Left forelimb (tissue), 1 donor: ENCODE measurements around the gene ZDHHC14.
"Not testable (repeated sequence)": the region's sequence is repeated elsewhere in the genome, so short reads cannot be mapped to it uniquely, and the experiment has no call there.

Source experiments
- DNase-seq: peaks from one replicate; pipeline ENCODE4 v3.0.0-alpha.2; 2018; ENCODE audit warnings: low spot score

ZDHHC14 gene

DNA sequence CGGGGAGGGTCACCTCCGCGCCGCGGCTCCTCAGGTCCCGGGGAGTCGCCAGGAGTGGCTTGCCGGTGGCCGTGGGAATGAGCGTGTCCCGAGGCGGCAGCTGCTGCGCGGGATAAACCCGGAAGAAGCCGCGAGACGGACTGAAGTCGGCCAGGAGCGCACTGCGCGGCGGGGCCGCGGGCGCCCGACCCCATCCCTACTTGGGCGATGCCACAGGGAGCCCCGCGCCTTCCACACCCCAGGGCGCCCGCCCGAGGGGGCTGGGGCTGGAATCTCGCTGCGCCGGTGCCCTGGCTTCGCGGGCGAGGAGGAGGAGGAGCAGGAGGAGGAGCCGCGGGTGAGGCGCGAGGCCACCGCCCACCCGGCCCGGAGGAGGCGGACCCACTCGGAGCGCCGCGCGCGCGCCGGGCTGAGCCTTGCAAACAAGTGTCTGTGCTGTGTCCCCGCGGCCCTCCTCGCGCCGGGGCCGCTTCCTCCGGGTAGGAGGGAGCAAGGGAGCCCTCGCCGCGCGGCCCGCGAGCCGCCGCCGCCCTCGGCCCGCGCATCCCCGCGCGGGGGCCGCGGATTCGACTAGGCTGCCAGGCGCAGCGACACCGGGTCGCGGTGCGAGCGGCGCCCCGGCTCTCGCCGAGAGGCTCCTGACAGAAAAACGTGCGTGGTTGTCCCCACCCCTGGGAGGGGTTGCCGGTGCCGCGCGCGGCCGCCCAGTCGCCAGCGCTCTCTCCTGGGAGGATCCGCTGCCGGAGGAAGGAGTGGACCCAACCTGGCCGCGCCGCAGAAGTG lies at the start of gene ZDHHC14:
ZDHHC14 (plus strand) TSS at position 412 of the 783 bp plus-strand sequence.
- peak; percentile 95 for DNase-seq

DNA sequence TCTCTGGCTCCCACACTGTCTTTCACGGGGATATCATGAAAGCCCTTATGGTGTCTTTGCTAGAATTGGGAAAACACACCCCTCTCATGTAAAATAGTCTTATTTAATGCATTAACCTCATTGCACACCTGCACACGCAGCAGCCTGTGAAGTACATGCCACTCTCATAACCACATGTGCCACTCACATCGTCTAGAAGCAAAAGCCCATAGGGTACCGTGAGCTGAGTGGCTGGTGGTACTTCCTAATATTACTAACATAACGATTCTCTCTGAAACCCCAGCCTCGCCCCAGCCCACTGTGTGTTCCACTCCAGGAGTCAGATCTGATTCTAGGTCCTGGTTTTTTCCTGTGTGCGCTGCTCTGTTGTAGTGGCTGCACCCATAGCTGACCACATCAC lies 48.2 kb upstream of the ZDHHC14 start:
- DNase-seq: no peak

DNA sequence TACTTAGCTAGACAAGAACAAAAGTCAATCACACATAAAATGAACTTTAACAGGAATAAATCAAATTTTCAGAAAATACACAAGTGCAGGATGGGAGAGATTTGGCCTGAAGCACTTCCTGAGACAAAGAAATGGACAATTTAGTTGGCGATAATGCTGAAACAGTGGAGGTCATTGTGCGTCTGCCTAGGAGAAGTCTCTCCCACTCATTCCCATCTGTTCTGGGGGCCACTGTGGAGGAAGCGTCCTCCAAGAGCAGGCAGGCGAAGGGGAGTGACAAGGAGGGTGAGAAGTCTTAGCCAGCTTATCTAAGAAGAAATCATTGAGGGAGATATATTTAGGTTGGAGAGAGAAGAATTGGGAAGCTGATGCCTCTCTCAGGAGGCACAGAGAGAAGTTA lies 47.5 kb upstream of the ZDHHC14 start:
- DNase-seq: no peak

DNA sequence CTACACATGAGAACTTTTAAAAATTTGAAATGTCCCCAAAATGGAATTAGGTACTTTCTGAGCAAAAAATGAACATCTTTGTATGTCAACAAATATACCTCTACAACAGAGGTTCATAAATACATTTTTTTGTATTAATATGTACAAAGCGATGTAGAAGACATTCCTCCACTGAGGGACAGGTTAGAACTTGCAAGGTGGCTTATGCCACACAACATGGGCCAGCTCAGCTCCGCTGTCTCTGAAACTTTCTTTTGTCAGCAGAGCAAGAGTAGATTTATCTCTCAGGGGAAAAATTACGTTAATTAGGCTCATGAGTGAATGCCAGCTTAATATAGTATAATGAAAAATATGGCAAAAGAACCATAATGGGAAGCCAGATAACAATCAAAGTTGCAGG lies 47.0 kb upstream of the ZDHHC14 start:
- DNase-seq: no peak

DNA sequence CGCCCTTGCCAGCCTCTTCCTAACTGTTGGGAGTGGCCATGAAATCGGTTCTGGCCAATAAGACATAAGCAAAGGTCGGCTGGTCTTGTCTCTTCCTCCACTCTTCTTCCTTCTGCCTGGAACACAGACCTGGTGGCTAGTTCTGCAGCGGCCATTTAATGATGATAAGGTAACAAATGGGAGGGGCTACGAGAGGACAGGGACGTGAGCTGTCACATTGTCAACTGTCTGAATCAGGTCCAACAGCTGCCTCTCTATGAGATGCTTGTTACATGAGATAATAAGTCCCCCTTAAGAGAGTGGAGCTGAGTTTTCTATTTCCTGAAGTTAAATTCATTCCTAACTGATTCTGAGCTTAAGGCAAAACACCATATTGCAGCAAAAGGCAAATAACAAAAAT lies 45.2 kb upstream of the ZDHHC14 start:
- no peak for DNase-seq

DNA sequence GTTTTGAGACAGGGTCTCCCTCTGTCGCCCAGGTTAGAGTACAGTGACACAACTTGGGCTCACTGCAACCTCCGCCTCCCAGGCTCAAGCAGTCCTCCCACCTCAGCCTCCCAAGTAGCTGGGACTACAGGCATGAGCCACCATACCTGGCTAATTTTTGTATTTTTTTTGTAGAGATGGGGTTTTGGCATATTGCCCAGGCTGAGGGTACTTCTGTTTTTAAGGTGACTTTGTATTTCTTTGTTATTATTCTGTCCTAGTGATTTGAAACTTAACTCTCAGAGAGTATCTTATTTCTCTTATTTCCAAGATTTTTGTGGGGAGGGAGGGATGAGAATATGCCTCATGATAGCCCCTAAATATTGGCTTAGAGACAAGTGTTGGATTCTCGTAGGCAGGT lies 43.7 kb upstream of the ZDHHC14 start:
- DNase-seq: not testable (repeated sequence)

DNA sequence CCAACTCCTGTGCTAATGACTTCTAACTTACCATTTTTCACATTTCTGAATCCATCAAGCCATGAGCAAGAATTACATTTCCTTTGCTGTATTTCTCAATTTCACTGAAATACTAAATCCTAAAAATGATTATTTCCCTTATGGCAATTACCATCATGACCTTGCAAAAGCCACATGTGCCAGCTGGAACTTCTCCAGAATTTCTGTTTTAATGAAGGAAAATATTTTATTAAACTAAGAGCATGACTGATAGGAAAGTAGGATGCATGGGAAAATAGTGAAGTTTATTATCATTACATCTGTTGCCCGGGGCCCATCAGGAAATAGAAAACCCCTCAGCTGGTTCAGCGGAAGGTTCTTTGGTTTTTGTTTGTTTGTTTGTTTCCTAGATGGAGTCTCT lies 43.2 kb upstream of the ZDHHC14 start:
- DNase-seq: no peak

DNA sequence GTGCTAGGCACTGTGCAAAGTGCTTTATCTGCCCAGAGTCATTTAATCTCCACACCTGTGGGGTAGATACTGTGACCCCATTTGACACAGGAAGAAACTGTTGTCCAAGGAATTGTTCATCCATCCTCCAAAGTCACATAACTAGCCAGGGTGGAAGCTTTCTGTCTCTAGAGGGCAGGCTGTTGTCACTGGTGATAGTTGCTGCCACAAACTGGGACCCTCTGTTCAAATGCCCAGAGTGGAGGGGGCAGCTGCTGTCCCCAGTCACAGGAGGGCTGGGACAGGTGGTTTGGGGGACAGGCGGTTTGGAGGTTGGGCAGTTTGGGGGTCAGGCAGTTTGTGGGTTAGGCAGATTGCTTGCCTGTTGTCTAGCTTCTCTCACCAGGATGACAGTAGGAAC lies 41.6 kb upstream of the ZDHHC14 start:
- DNase-seq: no peak

DNA sequence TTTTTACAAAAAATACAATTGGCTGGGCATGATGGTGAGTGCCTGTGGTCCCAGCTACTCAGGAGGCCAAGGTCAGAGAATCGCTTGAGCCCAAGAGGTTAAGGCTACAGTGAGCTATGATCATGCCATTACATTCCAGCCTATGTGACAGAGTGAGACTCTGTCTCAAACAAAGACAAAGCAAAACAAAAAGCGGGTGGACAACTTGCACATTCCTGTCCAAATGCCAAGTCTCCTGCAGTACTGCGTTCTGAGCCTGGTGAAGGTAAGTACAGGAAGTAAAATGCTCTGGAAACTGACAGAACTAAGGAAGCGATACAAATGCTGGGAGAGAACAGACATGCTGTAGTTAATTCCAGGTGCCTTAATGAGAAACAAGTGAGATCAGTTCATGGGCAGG lies 37.3 kb upstream of the ZDHHC14 start:
- no peak for DNase-seq

DNA sequence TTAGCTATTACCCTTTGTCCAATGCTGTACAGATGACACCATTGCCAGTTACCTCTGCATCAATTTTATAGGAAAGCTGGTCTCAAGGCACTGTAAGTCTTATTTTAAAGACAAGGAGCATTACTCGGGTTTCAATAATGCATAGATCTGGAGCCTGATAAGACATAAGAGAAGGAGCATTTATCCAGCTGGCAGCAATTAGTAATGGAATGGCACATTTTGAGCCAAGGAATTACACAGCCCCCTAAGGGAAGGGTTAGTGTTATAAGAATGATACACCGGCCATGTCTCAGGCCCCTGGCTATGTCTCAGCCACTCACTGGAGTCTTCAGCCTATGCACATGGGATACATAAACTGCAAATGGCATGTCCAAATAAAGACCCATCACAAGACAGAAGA lies 34.6 kb upstream of the ZDHHC14 start:
- DNase-seq: no peak

DNA sequence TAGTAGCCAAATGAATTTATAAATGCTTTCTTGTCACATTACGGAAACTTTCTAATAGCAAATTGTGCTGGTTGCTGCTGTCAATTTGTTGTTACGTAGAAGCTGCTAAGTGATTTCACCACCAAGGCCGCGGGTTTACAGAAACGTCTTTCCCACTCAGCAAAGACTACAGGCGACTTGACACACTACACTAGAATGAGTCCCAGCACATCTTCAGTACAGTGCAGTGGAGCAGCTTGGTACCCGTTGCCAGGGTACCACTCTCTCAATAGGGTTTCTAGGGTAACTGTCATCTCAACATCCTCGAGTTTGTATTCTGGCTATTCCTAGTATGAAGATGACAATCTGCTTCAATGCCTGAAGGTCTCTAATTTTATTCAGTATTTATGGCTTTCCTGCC lies 22.7 kb upstream of the ZDHHC14 start:
- DNase-seq: no peak

DNA sequence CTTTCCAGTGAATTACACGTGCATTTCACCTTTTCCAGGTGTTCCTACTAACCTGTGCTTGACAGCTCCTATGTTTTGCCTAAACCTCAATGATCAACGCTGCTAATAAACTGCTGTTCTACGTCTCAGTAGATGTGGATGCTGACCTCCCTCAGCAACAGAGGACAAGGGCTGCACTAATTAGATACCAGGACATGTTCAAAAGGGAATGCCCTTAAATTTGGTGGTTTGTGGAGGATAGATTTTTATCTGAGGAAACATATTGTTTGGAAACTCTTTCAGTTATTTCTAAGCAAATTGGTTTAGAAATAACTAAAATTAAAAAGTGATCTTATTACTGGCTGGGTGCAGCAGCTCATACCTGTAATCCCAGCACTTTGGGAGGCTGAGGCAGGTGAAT lies 19.1 kb upstream of the ZDHHC14 start:
- no peak for DNase-seq

DNA sequence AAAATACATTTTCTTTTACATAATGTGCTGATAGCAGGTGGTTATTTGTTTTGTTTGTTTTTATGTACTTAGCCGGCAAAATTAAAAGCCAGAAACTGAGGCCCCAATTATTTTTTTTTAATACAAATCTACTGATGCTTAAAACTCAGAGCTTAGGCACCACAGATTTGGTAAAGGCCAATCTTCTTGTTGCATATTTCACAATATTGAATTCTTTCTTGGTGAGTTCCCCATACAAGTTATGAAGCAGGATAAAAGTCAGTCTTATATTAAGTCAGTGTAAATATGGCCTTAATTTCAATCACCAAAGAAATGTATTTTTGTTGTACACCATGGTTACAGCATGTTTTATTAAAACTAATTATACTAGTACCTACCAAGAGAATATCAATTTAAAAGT lies 16.3 kb upstream of the ZDHHC14 start:
- DNase-seq: no peak

DNA sequence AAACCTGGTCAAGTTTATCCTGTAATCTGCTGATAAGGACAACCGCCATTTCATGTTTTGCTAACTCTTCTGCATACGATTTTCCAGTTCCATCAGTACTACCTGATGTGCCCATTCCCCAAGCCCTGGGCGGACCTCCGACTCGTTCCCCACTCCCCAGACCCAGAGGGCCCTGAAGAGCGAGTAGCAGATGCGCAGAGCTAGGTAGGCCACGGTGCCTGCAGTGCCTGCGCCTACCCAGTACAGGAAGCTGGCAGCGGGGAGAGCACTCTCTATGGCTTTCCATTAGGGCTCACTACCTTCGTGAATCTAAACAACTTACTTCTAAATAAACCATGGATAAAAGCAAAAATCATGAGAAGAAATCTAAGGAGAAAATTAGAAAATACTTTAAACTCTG lies 14.3 kb upstream of the ZDHHC14 start:
- DNase-seq: no peak

DNA sequence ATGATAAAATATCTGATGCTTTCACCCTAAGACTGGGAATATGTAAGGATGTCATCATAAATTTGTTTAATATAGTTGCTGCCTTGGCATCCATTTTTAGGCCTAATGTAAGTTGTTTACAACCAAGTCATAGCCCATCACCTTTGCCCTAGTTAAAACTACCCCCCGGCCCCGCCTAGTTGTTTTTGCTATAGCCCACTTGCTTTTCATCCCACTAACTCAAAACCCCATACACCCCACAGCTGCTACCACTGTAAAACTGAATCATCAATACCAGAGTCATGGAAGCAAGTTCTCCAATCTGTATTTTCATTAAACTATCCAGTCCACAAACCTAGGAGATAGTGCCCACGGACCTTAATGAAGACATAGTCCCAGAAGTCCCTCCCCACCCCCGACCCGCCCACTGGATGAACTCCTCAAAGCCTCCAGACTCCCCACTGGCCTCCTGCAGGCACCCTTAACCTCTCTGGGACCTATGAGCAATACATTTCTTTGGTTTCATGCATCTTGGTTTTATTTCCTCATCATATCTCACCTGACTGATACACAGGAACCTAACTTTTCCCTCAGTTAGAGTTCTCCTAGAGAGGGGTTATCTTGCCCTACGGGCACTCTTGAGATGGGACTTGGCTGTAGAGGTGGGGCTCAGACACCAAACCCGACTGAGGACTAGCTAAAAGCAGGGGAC lies 12.5 kb upstream of the ZDHHC14 start:
- DNase-seq: no peak

DNA sequence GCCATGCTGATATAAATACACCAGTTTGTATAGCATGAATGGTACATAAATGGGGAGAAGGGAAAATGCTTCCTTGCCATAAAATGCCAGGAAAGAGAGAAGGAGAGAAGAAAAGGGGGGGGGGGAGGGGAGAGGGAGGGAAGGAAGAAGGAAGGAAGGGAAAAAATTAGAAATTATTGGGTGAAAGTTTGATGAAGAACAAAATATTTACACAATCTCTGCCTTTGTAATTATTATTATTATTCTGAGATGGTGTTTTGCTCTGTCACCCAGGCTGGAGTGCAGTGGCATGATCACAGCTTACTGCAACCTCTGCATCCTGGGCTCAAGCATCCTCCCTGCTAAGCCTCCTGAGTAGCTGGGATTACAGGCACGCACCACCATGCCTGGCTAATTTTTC lies 10.2 kb upstream of the ZDHHC14 start:
- DNase-seq: no peak

DNA sequence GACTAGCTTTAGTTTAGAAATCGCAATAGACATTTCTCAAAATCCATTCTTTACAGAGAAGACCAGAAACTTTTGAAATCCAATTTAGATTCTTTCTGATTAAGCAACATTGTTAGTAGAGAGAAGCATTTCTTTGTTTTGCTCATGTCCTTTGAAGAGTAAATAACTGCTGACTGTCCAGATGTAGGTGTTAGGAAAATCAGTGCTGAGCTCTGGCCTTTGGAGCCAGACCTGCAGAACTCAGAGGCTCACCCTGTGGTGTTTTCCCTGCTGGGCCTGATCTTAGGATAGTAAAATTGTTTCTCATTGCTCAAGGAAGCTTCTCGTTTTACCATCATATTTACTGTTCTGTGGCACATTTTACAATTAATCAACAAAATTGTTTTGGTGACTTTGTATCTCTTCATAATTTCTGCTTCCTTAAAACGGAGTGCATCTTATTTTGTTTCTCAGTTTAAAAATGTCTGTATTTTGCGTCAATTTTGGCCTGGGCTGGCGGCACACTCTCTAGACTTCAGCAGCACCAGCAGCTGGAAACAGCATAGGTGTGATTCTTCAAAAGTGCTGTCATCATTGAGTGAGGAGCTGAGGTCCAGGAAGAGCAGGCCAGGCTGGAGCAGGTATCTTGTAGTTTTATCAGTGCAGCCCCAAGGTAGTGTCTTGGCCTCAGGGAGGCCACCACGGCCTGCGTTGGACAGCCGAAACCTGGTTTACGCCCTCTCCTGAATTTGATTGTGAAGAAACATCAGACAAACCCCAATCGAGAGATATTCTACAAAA lies 8.3 kb upstream of the ZDHHC14 start:
- no peak for DNase-seq

DNA sequence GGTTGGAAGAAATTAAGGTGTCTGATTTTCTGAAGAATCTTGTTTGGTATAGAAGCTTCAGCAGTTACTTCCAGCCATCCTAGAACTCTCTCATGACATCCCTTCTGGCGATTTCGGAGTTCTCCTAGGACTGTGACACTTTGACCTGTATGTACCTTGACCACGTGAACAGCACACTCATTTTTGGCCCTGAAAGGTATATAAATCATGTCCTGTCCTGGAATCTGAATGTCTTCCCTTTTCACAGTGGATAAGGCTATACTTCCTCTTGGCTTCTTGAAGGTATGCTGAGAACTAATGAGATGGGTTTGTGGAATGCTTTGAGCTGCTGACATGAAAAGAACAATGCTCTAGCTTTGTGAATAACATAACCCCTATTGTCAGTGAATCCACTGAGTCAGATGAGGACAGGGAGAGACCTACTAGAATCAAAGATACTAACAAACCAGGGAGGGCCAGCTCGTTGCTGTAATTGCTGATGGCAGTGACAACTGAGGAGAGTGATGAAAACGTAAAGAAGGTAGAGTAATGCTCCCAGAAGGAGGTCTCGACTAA lies 6.0 kb upstream of the ZDHHC14 start:
- DNase-seq: no peak

DNA sequence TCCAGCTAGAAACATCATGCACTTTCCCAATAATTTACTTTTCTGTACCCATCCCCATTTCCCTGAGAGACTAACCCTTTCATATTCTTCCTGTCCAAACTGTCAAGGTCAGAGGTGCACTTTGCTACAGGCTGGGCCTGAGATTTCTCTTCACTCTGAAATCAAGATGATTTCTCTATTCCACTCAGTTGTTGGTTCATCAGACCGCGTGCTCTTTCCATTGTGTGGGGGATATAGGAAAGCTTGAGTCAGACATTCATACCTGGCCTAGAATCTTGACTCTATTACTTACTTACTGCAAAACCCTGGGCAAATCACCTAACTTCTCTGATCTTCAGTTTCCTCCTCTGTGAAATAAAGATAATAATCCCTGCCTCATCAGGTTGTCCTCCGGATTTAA lies 4.7 kb upstream of the ZDHHC14 start:
- DNase-seq: no peak

DNA sequence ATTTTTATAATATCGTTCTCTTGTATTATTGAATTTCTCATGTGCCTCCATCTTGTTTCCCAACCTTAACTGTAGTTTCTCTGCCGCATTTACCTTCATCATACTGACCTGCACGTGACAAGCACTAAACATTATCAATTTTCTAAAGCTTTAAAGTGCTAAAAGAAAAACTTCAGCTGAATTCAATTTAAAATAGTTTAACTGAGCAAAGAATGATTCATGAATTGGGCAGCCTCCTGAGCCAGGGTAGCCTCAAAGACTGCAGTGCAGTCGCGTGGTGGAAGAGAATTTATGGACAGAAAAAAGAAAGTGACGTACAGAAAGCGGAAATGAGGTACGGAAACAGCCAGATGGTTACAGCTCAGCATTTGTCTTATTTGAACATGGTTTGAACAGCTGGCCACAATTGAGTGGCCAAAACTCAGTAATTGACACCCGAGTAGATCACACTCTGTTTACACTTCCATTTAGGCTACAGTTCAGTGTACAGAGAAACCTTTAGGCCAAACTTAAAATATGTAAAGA lies 4.2 kb upstream of the ZDHHC14 start:
- no peak for DNase-seq

DNA sequence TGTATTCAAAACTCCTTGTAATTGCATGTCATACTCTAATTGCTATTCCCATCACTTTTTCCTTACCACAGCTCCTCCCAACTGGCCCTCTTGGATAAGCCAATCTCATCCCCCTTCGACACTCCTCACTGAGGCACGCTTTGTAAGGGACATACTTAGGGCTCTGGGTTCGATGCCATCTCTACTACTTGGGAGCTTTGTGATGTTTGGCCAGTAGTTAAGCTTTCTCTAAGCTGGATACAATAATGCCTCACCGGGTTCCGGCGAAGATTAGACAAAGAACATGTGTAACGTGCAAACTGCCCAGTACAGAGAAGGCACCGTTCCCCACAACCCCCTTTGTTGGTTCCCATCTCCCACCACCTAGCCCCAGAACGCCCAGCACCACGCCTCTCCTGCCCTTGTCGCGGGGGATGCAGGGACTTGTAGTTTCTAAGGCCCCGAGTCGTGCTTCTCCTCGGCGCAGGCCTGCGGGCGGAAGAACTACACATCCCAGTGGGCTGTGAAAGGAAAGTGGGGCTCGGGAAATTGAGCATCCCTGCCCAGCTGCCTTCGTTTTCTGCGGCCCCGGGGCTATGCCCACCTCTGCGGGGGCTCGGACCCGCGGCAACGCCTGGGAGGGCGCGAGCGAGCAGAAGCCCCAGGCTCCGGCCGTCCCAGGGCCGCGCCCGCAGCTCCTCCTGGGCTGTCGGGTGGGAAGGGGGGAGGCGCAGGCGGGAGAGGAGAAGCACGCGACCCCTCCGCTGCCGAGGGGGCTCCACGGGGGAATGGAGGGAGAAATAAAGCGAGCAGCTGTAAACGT lies 1.1 kb upstream of the ZDHHC14 start:
- DNase-seq: peak; percentile 93

DNA sequence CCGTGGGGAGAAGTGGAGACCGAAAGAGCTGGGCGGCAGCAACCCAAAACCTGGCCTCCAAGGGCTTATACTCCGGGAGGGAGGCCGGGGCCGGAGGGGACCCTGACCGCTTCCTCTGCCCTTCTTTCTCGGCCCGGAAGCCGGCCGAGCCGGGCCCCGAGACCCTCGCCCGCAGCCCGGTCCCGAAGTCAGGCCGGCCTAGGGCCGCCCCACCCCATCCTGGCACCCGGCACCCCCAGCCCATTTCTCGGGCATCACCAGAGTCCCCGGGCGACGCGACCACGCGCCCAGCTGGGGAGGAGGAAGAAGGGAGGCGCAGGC lies 572 bp upstream of the ZDHHC14 start:
- DNase-seq: peak; percentile 71
